ENCODE results near the gene CGNL1.

CGNL1 gene

GRCh38 chr15:57500979-57501576 is 124.8 kb downstream of the CGNL1 start:
- DNase-seq: no peak

GRCh38 chr15:57502116-57502515 is 125.8 kb downstream of the CGNL1 start:
- no peak for DNase-seq

- DNase-seq: no peak
Observed at GRCh38 chr15:57503051-57503702, 126.9 kb downstream of the CGNL1 start.

- no peak for DNase-seq
Observed at GRCh38 chr15:57503911-57504598, 127.8 kb downstream of the CGNL1 start.

GRCh38 chr15:57504599-57504940 is 128.3 kb downstream of the CGNL1 start:
- no peak for DNase-seq

- no peak for DNase-seq
Observed at GRCh38 chr15:57505056-57505715, 128.9 kb downstream of the CGNL1 start.

- no peak for DNase-seq
Observed at GRCh38 chr15:57505949-57506391, 129.7 kb downstream of the CGNL1 start.

GRCh38 chr15:57506422-57506821 is 130.1 kb downstream of the CGNL1 start:
- DNase-seq: no peak

GRCh38 chr15:57507111-57507510 is 130.8 kb downstream of the CGNL1 start:
- no peak for DNase-seq

GRCh38 chr15:57509126-57509525 is 132.8 kb downstream of the CGNL1 start:
- no peak for DNase-seq

- no peak for DNase-seq
Observed at GRCh38 chr15:57509965-57510364, 133.7 kb downstream of the CGNL1 start.

- no peak for DNase-seq
Observed at GRCh38 chr15:57510647-57511046, 134.3 kb downstream of the CGNL1 start.

GRCh38 chr15:57516327-57517029 is 140.2 kb downstream of the CGNL1 start:
- DNase-seq: no peak

GRCh38 chr15:57517030-57517671 is 140.8 kb downstream of the CGNL1 start:
- no peak for DNase-seq

GRCh38 chr15:57518779-57519405 is 142.6 kb downstream of the CGNL1 start:
- DNase-seq: no peak

- DNase-seq: no peak
Observed at GRCh38 chr15:57519806-57520205, 143.5 kb downstream of the CGNL1 start.

- DNase-seq: no peak
Observed at GRCh38 chr15:57521503-57521902, 145.2 kb downstream of the CGNL1 start.

- DNase-seq: no peak
Observed at GRCh38 chr15:57522148-57522547, 145.8 kb downstream of the CGNL1 start.

- DNase-seq: no peak
Observed at GRCh38 chr15:57525581-57525980, 149.3 kb downstream of the CGNL1 start.

GRCh38 chr15:57526076-57526475 is 149.8 kb downstream of the CGNL1 start:
- no peak for DNase-seq

GRCh38 chr15:57526615-57527014 is 150.3 kb downstream of the CGNL1 start:
- no peak for DNase-seq

Data from NCI-H187 treated with DMSO at 0.1 percent for 48 hours (cell line).